Stimulated activated CD4-positive, alpha-beta T cell treated with anti-CD3 and anti-CD28 coated beads, Interleukin-12 subunit alpha, Interleukin-12 subunit beta, amount 100 ng/mL, for 48 hours (primary cell): ENCODE measurements around the gene PTGS1.
"Not testable (repeated sequence)": the region's sequence is repeated elsewhere in the genome, so short reads cannot be mapped to it uniquely, and the experiment has no call there.

Experiments
- DNase-seq, 3 donors: peaks; one replicate each; pipeline ENCODE4 v3.0.0-alpha.2; 2020; ENCODE audit warnings: low read depth in 2 of 3, low spot score in 1 of 3

PTGS1 gene

DNA sequence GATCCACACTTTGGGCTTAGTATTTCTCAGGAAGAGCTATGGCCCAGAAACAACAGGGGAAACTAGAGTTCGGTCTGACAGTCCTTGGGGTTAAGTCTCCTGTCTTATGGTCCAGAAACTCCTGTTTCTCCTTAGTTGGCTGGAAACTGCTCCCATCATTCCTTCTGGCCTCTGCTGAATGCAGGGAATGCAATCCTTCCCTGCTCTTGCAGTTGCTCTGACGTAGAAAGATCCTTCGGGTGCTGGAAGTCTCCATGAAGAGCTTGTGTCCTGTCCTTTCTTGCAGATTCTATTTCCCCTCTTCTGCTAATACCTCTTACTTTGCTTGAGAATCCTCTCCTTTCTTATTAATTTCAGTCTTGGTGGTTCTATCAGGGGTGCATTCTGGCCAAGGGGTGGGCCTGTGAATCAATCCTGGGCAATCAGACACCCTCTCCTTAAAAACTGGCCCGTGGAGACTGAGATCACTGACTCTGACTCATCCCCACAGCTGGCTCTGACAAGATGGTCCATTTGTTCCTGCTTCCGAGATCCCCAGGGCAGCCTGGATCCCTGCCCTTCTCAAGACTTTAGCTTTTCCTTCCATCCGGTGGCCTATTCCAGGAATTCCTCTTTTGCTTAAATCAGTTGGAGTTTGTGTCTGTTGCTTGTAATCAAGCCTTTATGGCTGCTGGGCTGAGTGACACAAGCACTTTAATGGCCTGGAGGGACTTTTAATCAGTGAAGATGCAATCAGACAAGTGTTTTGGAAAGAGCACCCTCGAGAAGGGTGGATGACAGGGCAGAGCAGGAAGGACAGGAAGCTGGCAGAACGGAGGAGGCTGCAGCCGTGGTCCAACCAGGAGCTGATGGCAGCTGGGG lies 23.7 kb downstream of the PTGS1 start:
- DNase-seq, result no peak

GRCh38 chr9:122396614-122397148 lies 25.9 kb downstream of the PTGS1 start:
- DNase-seq, result no peak

GRCh38 chr9:122397749-122398148 lies 26.9 kb downstream of the PTGS1 start:
- no peak for DNase-seq

DNA sequence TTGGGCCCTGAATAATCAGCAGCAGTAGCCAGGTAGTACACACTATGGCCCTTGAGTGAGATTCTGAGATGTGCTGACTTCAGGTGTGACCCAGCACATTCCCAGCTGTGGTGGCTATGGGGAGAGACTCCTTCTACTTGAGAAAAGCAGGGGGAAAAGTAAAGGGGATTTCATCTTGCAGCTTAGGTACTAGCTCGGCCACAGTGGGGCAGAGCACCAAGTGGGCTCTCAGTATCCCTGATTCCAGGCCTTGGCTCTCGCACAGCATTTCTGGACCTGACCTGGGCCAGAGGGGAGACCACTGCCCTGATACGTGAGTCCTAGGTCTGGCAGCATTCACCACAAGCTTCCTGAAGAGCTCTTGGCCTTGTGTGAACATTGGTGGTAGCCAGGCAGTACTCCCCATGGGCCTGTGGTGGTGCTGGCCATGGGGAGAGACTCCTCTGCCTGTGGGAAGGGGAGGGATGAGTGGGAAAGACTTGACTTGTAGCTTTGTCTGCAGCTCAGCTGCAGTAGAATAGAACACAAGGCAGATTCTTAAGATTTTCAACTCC lies 27.6 kb downstream of the PTGS1 start:
- DNase-seq, result no peak

- no peak for DNase-seq
These were observed 31.1 kb downstream of the PTGS1 start for GRCh38 chr9:122401896-122402295.

GRCh38 chr9:122402403-122402871 lies 31.6 kb downstream of the PTGS1 start:
- DNase-seq, result peak; percentile 20 to 80 (median 43)

GRCh38 chr9:122402874-122403273 lies 32.0 kb downstream of the PTGS1 start:
- no peak for DNase-seq

- no peak for DNase-seq
These were observed 32.7 kb downstream of the PTGS1 start for GRCh38 chr9:122403381-122404000.

- DNase-seq, result not testable (repeated sequence)
These were observed 34.7 kb downstream of the PTGS1 start for GRCh38 chr9:122405304-122406069.

- DNase-seq, result no peak
These were observed 35.5 kb downstream of the PTGS1 start for GRCh38 chr9:122406070-122406890.

DNA sequence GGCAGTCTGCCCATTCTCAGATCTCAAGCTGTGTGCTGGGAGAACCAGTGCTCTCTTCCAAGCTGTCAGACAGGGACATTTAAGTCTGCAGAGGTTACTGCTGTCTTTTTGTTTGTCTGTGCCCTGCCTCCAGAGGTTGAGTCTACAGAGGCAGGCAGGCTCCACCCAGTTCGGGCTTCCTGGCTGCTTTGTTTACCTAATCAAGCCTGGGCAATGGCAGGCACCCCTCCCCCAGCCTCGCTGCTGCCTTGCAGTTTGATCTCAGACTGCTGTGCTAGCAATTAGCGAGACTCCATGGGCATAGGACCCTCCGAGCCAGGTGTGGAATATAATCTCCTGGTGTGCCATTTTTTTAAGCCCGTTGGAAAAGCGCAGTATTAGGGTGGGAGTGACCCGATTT lies 43.3 kb downstream of the PTGS1 start:
- DNase-seq, result not testable (repeated sequence)

DNA sequence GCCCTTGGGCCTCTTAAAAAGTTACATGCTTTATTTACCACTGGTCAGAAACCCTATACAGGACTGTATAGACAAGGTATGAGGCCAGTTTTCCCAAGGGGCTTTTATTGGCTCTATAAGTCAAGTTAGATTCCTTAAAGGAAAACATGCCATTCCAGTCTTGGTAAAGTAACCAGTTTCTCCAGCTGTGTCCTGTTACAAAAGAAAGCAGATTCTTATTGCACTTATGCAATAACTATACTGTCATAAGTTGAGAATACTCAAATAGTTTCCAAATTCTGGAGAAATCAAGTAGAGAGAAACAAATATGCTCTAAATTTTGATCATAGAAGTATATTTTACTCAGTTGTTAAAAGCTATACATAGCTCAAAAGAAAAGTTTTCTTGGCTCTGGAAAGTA lies 47.2 kb downstream of the PTGS1 start:
- DNase-seq, result no peak

GRCh38 chr9:122420315-122420714 lies 49.5 kb downstream of the PTGS1 start:
- no peak for DNase-seq

DNA sequence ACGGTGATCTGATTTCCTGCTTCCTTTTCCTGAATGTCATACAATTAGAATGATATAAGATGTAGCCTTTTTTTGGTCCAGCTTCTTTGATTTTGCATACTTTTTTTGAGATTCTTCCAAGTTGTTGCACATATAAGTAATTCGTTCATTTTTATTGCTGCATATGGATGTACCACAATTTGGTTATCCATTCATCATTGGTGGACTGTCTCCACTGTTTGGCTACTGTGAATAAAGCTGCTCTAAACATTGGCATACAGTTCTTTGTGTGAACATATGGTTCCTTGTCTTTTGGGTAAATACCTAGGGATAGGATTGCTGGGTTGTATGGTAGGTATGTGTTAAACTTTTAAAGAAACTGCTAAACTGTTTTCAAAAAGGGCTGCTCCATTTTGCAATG lies 54.3 kb downstream of the PTGS1 start:
- DNase-seq, result no peak

DNA sequence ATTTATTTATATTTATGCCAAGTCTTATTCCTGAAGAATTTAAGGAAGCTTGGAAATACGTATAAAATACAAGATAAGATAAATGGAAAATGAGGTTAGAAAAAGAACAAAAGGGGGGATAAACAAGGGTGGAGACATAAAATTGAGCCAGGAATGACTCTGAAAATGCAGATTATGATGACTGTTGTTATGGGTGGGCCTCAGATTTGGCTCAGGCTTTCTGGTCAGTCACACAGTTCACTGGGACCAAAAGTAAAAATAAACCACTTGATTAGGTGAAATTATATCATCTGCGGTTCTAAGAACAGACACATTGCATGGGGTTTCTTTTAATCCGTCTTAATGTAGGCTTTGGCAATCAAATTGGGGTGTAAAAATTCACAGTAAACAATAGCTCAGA lies 55.9 kb downstream of the PTGS1 start:
- no peak for DNase-seq

DNA sequence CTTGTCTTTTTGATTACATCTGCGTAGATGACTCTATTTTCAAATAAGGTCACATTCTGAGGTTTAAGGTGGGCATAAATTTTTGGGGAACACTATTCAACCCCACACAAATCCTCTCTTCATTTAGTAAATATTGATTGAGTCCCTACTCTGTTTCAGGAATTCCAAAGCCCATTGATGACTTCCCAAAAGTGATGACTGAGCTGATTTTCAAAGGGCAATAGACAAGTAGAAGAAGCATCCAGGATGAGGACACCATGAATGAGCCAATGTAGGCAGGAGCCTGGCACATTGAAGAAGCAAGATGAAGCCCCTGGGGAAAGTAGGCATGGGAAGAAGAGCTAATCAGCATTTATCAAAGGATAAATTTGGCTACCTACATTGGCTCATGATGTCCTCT lies 71.7 kb downstream of the PTGS1 start:
- DNase-seq, result no peak

DNA sequence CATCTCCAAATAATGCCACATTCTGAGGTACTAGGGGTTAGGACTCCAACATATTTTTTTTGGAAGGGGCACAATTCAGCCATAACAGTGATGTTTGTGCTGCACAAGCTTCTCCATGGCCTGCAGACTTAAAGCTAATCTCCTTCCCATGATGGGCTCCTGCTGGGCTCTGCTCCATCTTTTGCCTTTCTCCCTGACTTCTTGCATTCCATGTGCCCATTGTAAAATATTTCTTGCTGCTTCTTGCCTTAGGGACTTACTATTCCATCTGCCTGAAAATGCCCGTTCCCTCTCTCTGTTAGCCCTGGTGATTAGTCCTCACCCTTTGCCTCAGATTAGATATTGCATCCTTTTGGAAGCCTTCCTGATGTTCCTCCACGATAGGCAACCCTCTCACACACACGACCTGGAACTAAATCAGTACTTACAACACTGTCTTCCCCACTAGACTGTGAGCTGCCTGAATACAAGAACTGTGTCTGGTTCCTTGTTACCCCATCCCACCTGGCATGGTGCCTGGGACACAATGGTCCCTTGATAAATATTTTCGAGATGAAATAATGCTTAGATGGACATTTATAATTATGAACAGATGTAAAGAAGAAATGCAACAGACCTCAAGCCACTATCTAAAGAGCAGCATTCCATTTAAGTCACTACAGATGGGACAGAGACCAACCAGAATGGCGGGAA lies 73.4 kb downstream of the PTGS1 start:
- DNase-seq, result no peak
